Tibial nerve (tissue), 4 donors: ENCODE data around the gene CAVIN4. TPM values are rescaled to one million over a fixed set of nuclear protein-coding genes. Genes with fewer than 3 reads are reported as not detected.

Experiments used
- DNase-seq, 2 donors: peaks; one replicate each; pipeline ENCODE4 v3.0.0-alpha.2; 2019; ENCODE audit warnings: low spot score in 2 of 2
- H3K27ac ChIP-seq, 4 donors: fragments of 200-600 bp; sonication (generic) in 3 of 4; one replicate each; pipeline ENCODE4 v1.5.1; 2017 to 2019; ENCODE audit warnings: mild to moderate bottlenecking in 1 of 4
- H3K27me3 ChIP-seq, 2 donors: fragments of 200-600 bp; sonication (generic) in 1 of 2; one replicate each; pipeline versions ENCODE4 v1.5.1 to v1.6.0; 2017 to 2019
- H3K36me3 ChIP-seq, 3 donors: fragments of 200-600 bp; sonication (generic); one replicate each; pipeline ENCODE4 v1.5.1; 2018 to 2019
- H3K4me1 ChIP-seq, 4 donors: fragments of 200-600 bp; sonication (generic) in 3 of 4; one replicate each; pipeline ENCODE4 v1.5.1; 2017 to 2019
- H3K4me3 ChIP-seq, 4 donors: fragments of 200-600 bp; sonication (generic) in 3 of 4; one replicate each; pipeline ENCODE4 v1.5.1; 2017 to 2019; ENCODE audit warnings: mild to moderate bottlenecking in 1 of 4, moderate library complexity in 1 of 4
- H3K9me3 ChIP-seq, 4 donors: fragments of 200-600 bp; sonication (generic) in 3 of 4; one replicate each; pipeline ENCODE4 v1.5.1; 2017 to 2019
- EP300 ChIP-seq, 2 donors: sonication (generic); formaldehyde crosslinking; IDR thresholded peaks; one replicate each; pipeline ENCODE4 v1.6.1; 2017; ENCODE audit warnings: antibody characterized with exemption in 2 of 2, mild to moderate bottlenecking in 1 of 2
- POLR2A ChIP-seq, 2 donors: fragments of 450-650 bp; IDR thresholded peaks; one replicate each; pipeline ENCODE4 v1.6.1; 2017; ENCODE audit warnings: antibody characterized with exemption in 2 of 2, mild to moderate bottlenecking in 2 of 2, moderate library complexity in 2 of 2
- WGBS, 2 donors: methylation state at CpG; one replicate each; pipeline ENCODE4 v1.1.5; 2018; 5-methylcytosine and 5-hydroxymethylcytosine counted together
- total RNA-seq, 4 donors: library from RNA; depleted of rRNA; stranded (reverse); fragments of >200 nt; gene quantifications; one replicate each; pipeline ENCODE4 v1.1.0, GENCODE V29; 2016
- TF ChIP-seq, protein P1 (sequence below), 5 experiments: fragments of 200-600 bp in 3 of 5; fragments of 450-650 bp in 2 of 5; sonication (generic) in 3 of 5; IDR thresholded peaks; one replicate each; pipeline ENCODE4 v1.5.1; 2016 to 2019; ENCODE audit warnings: antibody characterized with exemption in 5 of 5, mild to moderate bottlenecking in 3 of 5, moderate library complexity in 2 of 5

Gene CAVIN4
- total RNA-seq, 4 donors from 2014 or later = 0.39 TPM; not detected in 3

DNA sequence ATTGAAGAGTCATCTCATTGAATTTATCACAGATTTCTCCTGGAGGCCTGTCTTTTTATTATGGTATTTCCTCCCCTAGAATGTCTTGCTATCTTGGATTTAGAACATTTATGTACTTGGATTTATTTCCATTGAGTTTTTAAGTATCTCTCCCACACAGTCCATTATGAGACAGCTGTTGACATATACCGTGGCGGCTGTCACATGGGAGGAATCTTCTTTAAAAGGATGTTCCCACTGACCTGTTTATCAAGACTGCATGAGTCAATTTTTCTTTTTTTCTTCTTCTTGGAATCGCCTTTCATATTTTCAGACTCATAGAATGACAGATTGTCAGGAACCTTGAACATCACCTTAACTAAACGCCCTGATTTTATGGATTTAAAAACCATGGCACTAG, 2.9 kb upstream of the CAVIN4 start:
- TF ChIP-seq, protein P1, sequence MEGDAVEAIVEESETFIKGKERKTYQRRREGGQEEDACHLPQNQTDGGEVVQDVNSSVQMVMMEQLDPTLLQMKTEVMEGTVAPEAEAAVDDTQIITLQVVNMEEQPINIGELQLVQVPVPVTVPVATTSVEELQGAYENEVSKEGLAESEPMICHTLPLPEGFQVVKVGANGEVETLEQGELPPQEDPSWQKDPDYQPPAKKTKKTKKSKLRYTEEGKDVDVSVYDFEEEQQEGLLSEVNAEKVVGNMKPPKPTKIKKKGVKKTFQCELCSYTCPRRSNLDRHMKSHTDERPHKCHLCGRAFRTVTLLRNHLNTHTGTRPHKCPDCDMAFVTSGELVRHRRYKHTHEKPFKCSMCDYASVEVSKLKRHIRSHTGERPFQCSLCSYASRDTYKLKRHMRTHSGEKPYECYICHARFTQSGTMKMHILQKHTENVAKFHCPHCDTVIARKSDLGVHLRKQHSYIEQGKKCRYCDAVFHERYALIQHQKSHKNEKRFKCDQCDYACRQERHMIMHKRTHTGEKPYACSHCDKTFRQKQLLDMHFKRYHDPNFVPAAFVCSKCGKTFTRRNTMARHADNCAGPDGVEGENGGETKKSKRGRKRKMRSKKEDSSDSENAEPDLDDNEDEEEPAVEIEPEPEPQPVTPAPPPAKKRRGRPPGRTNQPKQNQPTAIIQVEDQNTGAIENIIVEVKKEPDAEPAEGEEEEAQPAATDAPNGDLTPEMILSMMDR (IDR thresholded peaks at IDR 0.05) = no peak
- TF ChIP-seq POLR2A (IDR thresholded peaks at IDR 0.05) (no peak), EP300 (IDR thresholded peaks at IDR 0.05) (no peak)
- WGBS, 2 donors = 86 to 89% methylated on average over 4 of the region's 4 CpGs
- no peak for DNase-seq
- H3K4me1 ChIP-seq = no peaks in the 10 kb centered on the region
- no peaks in the 10 kb centered on the region for H3K36me3 ChIP-seq
- H3K27ac ChIP-seq = no peak overlapping the region
- H3K9me3 ChIP-seq = no peaks in the 10 kb centered on the region
- H3K27me3 ChIP-seq = no peaks in the 10 kb centered on the region
- no peak overlapping the region for H3K4me3 ChIP-seq

DNA sequence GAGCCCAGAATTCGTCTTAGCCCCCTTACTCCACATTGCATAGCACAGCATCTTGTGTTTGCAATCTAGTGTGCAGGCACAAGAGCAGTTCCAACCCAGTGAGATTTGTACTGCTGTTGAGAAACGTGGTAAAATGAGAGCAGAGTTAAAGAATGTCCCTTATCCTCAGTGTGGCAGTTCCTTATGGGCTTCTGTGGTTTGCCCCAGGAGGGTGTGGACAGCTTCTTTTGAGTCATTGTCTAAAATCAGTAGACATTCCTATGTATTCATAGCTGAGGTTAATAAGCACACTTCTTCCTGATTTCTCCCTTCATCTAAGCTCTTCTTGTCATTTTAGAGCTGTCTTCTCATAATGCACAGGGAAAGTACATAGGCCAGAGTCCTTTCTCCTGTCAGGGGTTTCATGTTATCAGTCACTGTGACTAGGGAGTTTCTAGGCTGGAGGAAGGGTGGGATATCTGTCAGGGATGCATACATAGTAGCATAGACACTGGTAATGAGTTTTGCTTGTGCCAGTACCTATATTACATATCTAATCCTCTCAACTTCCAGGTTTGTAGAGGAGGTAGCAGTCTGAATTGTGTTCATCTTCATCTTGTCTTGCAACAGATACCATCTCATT, 2.0 kb upstream of the CAVIN4 start:
- 80 to 87% methylated on average over 2 of the region's 2 CpGs for WGBS, 2 donors
- Histone ChIP-seq H3K27me3 (no peaks in the 10 kb centered on the region), H3K9me3 (no peaks in the 10 kb centered on the region), H3K4me1 (no peaks in the 10 kb centered on the region), H3K36me3 (no peaks in the 10 kb centered on the region), H3K27ac (no peak overlapping the region), H3K4me3 (no peak overlapping the region)
- no peak for DNase-seq
- TF ChIP-seq POLR2A (IDR thresholded peaks at IDR 0.05) (no peak), EP300 (IDR thresholded peaks at IDR 0.05) (no peak)
- TF ChIP-seq, protein P1 (IDR thresholded peaks at IDR 0.05) = no peak

DNA sequence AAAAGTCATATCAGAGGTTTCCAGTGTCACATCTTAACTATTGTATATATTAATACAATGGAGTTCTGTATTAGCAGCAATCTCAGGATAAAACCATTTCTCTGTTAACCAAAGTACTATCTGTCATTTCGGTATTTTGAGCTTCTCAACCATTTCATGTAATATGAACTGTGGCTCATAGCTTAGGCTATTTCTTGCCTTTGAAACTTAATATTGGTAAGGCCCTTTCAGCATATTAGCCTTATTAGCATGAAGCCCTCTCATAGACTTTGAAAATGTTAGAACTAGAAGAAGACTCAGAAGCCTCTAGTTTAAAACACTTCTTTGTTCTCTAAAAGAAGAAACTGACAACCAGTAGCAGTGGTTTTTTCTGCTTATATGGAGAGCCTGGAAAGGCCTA, 731 bp downstream of the CAVIN4 start:
- no peak overlapping the region for H3K4me3 ChIP-seq
- H3K27ac ChIP-seq = no peak overlapping the region
- DNase-seq = no peak
- H3K9me3 ChIP-seq = no peaks in the 10 kb centered on the region
- WGBS, 2 donors = 67 to 76% methylated on average over 1 of the region's 1 CpG
- H3K27me3 ChIP-seq = no peaks in the 10 kb centered on the region
- H3K4me1 ChIP-seq = no peaks in the 10 kb centered on the region
- H3K36me3 ChIP-seq = no peaks in the 10 kb centered on the region
- TF ChIP-seq, protein P1 (IDR thresholded peaks at IDR 0.05) = no peak
- TF ChIP-seq POLR2A (IDR thresholded peaks at IDR 0.05) (no peak), EP300 (IDR thresholded peaks at IDR 0.05) (no peak)

DNA sequence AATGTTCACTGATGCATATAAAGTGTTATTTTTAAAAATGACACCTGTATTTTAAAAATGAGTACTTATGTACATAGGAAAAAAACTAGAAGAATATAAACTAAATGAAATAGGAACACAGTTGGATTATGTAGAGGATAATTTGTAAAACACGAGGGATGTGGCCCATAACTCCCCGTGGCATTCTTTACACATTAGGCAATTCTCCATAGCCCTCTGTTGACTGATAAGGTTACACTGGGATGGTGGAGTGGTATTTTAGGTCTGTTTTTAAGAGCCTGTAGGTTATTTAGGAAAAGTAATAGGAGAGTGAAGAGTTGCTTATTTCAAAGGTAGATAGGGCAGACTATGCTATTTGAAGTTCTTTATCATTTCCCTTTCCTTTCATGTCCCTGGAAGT, 1.8 kb downstream of the CAVIN4 start:
- no peak overlapping the region for H3K27ac ChIP-seq
- H3K4me3 ChIP-seq = no peak overlapping the region
- no peaks in the 10 kb centered on the region for H3K4me1 ChIP-seq
- DNase-seq = no peak
- no peaks in the 10 kb centered on the region for H3K27me3 ChIP-seq
- TF ChIP-seq EP300 (IDR thresholded peaks at IDR 0.05) (no peak), POLR2A (IDR thresholded peaks at IDR 0.05) (no peak)
- TF ChIP-seq, protein P1 (IDR thresholded peaks at IDR 0.05) = no peak
- WGBS, 2 donors = 67 to 81% methylated on average over 2 of the region's 2 CpGs
- H3K9me3 ChIP-seq = no peaks in the 10 kb centered on the region
- no peaks in the 10 kb centered on the region for H3K36me3 ChIP-seq

DNA sequence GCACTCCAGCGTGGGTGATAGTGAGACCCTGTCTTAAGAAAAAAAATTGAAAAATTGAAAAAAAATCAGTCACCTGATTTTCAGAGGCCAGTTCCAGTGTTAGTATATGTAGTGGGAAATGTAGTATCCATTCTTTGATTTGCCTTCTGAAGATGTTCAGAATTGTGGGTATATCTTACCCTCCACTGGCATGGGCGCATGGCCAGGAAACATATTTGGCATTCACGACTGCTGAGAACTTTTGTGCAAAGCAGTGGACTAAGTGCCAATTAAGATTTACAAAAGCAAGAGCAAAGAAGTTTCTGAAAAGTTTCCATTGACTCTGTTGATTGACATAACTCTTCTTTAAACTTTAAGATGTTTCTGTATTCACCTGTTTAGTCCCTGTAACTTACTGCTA, 2.4 kb downstream of the CAVIN4 start:
- no peaks in the 10 kb centered on the region for H3K9me3 ChIP-seq
- H3K4me3 ChIP-seq = no peak overlapping the region
- H3K27me3 ChIP-seq = no peaks in the 10 kb centered on the region
- H3K4me1 ChIP-seq = no peaks in the 10 kb centered on the region
- H3K36me3 ChIP-seq = no peaks in the 10 kb centered on the region
- WGBS, 2 donors = 72 to 74% methylated on average over 3 of the region's 3 CpGs
- H3K27ac ChIP-seq = no peak overlapping the region
- TF ChIP-seq, protein P1 (IDR thresholded peaks at IDR 0.05) = no peak
- no peak for TF ChIP-seq POLR2A (IDR thresholded peaks at IDR 0.05)
- TF ChIP-seq EP300 (IDR thresholded peaks at IDR 0.05) = no peak
- DNase-seq = no peak
